Inflammatory macrophage (primary cell): ENCODE data around the gene PCDHGA11.
"Not testable (repeated sequence)": the region's sequence is repeated elsewhere in the genome, so short reads cannot be mapped to it uniquely, and the experiment has no call there.

Experiments
- DNase-seq, 2 donors: peaks; one replicate each; pipeline ENCODE4 v3.0.0-alpha.2; 2020 to 2022
- total RNA-seq, 18 experiments: gene quantifications; one replicate each; lab custom pipeline; 2026; ENCODE audit warnings: mixed read lengths in 6 of 18, inconsistent platforms in 2 of 18; lab: John Stamatoyannopoulos, UW

PCDHGA11 gene
- total RNA-seq: 0.31 to 1.2 (median 0.65) reads per million in 18 experiments

DNA sequence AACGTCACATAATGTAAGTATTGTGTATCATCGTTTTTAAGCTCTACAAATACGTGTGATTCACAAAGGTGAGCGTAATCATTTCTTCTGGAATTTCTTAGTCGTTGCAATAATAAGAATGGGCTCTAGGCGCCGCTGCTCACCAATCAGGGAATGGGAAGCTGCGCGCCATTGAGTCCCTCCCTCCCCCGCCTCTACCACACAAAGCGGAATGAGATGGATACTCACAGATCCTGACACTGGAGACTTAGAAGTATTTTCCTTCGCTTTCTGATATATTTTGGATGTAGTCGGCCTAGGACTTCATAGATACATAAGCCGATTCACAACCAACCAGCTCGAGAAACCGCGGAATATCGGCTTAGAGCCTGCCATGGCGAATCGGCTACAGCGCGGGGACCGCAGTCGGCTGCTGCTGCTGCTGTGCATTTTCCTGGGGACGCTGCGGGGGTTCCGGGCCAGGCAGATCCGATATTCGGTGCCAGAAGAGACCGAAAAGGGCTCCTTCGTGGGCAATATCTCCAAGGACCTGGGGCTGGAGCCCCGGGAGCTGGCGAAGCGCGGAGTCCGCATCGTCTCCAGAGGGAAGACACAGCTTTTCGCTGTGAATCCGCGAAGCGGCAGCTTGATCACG lies at the start of gene PCDHGA11:
PCDHGA11 (plus strand) TSS at position 197 of the 634 bp plus-strand sequence; CDS start at position 374, 177 bp downstream.
- DNase-seq: peak; percentile 72 to 77

DNA sequence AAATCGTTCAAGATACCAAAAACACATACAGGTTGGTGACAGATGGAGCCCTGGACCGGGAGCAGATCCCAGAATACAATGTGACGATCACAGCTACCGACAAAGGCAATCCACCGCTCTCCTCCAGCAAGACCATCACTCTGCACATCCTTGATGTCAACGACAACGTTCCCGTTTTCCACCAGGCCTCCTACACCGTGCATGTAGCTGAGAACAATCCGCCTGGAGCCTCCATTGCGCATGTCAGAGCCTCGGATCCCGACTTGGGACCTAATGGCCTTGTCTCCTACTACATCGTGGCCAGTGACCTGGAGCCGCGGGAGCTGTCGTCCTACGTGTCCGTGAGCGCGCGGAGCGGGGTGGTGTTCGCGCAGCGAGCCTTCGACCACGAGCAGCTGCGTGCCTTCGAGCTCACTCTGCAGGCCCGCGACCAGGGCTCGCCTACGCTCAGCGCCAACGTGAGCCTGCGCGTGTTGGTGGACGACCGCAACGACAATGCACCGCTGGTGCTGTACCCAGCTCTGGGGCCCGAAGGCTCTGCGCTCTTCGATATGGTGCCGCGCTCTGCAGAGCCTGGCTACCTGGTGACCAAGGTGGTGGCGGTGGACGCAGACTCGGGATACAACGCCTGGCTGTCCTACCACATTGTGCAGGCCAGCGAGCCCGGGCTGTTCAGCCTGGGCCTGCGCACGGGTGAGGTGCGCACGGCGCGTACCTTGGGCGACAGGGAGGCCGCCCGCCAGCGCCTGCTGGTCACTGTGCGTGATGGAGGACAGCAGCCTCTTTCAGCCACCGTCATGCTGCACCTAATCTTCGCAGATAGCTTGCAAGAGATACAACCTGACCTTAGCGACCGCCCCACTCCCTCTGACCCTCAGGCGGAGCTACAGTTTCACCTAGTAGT lies 49.0 kb upstream of the PCDHGA11 start:
- no peak for DNase-seq

DNA sequence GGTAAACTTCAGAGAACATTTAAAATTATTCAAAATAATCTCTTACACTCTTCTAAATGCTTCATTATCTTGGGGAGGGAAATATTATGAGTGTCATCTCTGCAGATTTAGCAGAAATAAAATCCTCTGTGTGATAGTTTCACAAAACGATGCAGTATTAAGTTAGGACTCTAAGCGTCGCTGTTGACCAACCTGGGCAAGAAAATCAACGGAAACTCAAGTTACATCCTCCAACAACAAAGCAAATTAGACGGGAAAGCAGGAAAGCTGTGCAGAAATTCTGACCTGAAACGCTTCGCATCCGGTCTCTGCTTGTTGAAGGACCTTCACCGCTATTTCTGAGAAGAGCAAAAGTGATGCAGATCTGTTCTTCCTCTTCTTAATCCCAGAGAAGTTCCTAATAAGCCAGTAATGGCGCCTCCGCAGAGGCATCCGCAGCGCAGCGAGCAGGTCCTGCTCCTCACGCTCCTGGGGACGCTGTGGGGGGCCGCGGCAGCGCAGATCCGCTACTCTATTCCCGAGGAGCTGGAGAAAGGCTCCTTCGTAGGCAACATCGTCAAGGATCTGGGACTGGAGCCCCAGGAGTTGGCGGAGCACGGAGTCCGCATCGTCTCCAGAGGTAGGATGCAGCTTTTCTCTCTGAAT lies 47.1 kb upstream of the PCDHGA11 start, which contains the start of gene PCDHGA6:
PCDHGA6 (plus strand) TSS at position 219 of the 645 bp plus-strand sequence; CDS start at position 412, 193 bp downstream.
- DNase-seq: peak; percentile 9 to 16

DNA sequence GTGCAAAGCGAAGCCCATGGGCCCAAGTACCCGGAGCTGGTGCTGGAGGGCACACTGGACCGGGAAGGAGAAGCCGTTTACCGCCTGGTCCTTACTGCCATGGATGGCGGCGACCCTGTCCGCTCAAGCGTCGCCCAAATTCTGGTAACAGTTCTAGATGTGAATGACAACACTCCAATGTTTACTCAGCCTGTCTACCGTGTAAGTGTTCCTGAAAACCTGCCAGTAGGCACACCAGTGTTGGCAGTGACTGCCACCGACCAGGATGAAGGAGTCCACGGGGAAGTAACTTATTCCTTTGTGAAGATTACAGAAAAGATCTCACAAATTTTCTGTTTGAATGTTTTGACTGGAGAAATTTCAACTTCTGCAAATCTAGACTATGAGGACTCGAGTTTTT lies 46.2 kb upstream of the PCDHGA11 start:
- no peak for DNase-seq

DNA sequence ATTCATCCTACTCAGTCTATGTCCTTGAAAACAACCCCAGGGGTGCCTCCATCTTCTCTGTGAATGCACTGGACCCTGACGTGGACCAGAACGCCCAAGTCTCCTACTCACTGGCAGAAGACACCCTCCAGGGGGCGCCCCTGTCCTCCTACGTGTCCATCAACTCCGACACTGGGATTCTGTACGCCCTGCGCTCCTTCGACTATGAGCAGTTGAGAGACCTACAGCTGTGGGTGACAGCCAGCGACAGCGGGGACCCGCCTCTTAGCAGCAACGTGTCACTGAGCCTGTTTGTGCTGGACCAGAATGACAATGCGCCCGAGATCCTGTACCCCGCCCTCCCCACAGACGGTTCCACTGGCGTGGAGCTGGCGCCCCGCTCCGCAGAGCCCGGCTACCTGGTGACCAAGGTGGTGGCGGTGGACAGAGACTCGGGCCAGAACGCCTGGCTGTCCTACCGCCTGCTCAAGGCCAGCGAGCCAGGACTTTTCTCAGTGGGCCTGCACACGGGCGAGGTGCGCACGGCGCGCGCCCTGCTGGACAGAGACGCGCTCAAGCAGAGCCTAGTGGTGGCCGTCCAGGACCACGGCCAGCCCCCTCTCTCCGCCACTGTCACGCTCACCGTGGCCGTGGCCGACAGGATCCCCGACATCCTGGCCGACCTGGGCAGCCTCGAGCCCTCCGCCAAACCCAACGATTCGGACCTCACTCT lies 45.3 kb upstream of the PCDHGA11 start:
- not testable (repeated sequence) for DNase-seq

DNA sequence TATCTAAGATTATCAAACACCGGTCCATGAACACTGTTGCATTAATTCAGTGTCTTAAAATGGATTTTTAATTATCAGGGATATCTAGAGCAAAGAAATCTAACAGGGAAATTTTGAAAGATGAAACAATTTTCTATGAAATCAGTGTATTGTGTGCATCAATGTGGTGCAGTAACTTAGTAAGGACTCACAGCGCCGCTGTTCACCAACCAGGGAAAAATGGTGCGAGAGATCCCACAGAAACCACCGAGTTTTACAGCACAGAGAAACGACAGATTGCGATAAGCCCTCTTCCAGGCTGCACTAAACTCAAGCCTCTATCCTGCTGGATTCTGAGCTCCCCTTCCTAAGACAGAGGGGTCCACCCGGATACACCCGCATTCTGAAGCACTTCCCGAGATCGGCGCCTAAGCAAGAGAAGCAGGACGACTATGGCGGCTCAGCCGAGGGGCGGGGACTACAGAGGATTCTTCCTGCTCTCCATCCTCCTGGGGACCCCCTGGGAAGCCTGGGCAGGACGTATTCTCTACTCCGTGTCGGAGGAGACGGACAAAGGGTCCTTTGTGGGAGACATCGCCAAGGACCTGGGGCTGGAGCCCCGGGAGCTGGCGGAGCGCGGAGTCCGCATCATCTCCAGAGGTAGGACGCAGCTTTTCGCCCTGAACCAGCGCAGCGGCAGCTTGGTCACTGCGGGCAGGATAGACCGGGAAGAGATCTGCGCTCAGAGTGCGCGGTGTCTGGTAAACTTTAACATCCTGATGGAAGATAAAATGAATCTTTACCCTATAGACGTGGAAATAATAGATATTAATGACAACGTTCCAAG lies 38.2 kb upstream of the PCDHGA11 start, which contains the start of gene PCDHGA7:
PCDHGA7 (plus strand) TSS at position 274 of the 826 bp plus-strand sequence; CDS start at position 432, 158 bp downstream.
- no peak for DNase-seq

DNA sequence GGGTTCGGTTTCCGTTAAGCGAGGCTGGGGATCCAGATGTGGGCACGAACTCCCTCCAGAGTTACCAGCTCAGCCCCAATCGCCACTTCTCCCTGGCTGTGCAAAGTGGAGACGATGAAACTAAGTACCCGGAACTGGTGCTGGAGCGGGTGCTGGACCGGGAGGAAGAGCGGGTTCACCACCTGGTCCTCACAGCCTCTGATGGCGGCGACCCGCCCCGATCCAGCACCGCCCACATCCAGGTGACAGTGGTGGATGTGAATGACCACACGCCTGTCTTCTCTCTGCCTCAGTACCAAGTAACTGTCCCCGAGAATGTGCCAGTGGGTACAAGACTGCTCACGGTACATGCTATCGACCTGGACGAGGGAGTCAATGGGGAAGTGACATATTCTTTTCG lies 37.5 kb upstream of the PCDHGA11 start:
- DNase-seq: no peak

DNA sequence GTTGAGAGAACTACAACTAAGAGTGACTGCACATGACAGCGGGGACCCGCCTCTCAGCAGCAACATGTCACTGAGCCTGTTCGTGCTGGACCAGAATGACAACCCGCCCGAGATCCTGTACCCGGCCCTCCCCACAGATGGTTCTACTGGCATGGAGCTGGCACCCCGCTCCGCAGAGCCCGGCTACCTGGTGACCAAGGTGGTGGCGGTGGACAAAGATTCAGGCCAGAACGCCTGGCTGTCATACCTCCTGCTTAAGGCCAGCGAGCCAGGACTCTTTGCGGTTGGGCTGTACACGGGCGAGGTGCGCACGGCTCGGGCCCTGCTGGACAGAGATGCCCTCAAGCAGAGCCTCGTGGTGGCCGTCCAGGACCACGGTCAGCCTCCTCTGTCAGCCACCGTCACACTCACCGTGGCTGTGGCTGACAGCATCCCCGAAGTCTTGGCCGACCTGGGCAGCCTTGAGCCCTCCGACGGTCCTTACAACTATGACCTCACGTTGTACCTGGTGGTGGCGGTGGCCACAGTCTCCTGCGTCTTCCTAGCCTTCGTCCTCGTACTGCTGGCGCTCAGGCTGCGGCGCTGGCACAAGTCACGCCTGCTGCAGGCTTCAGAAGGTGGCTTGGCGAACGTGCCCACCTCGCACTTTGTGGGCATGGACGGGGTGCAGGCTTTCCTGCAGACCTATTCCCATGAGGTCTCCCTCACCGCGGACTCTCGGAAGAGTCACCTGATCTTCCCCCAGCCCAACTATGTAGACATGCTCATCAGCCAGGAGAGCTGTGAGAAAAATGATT lies 36.2 kb upstream of the PCDHGA11 start:
- no peak for DNase-seq

DNA sequence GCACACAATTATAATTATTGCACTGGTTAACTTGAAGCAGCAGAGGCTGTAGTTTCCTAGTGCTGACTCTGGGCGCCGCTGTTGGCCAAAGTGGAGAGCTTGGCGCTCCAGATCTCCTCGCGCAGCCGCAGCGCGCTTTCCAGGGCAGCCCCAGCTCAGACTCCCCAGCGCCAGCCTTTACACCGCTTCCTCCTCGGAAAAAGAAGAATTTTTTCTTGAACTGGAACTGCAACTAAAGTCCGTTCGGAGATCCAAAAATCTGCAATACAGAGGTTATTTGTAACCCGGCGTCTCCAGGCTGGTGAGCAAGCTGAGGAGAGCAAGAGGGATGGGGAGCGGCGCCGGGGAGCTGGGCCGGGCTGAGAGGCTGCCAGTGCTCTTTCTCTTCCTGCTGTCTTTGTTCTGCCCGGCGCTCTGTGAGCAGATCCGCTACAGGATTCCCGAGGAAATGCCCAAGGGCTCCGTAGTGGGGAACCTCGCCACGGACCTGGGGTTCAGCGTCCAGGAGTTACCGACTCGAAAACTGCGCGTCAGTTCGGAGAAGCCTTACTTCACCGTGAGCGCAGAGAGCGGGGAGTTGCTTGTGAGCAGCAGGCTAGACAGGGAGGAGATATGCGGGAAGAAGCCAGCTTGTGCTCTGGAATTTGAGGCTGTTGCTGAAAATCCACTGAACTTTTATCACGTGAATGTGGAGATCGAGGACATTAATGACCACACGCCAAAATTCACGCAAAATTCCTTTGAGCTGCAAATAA lies 33.1 kb upstream of the PCDHGA11 start, which contains the start of gene PCDHGB4:
PCDHGB4 (plus strand) TSS at position 142 of the 755 bp plus-strand sequence; CDS start at position 329, 187 bp downstream.
- DNase-seq: peak in 1 of 2 donors; percentile 41

DNA sequence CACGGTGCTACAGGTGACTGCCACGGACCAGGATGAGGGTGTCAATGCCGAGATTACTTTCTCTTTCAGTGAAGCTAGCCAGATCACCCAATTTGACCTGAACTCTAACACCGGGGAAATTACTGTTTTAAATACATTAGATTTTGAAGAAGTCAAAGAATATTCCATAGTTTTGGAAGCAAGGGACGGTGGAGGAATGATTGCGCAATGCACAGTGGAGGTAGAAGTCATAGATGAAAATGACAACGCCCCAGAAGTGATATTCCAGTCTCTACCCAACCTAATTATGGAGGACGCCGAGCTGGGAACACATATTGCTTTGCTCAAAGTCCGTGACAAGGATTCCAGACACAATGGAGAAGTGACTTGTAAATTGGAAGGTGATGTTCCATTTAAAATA lies 32.2 kb upstream of the PCDHGA11 start:
- no peak for DNase-seq

DNA sequence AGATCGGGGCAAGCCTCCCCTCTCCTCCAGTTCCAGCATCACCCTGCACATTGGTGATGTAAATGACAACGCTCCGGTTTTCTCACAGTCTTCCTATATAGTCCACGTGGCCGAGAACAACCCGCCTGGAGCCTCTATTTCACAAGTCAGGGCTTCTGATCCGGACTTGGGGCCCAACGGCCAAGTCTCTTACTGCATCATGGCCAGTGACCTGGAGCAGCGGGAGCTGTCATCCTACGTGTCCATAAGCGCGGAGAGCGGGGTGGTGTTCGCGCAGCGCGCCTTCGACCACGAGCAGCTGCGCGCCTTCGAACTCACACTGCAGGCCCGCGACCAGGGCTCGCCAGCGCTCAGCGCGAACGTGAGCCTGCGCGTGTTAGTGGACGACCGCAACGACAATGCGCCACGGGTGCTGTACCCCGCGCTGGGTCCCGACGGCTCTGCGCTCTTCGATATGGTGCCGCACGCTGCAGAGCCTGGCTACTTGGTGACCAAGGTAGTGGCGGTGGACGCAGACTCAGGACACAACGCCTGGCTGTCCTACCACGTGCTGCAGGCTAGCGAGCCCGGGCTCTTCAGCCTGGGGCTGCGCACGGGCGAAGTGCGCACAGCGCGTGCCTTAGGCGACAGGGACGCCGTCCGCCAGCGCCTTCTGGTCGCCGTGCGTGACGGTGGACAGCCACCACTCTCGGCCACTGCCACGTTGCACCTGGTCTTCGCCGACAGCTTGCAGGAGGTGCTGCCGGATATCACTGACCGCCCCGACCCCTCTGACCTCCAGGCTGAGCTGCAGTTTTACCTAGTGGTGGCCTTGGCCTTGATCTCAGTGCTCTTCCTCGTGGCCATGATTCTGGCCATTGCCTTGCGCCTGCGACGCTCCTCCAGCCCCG lies 31.5 kb upstream of the PCDHGA11 start:
- DNase-seq: no peak

DNA sequence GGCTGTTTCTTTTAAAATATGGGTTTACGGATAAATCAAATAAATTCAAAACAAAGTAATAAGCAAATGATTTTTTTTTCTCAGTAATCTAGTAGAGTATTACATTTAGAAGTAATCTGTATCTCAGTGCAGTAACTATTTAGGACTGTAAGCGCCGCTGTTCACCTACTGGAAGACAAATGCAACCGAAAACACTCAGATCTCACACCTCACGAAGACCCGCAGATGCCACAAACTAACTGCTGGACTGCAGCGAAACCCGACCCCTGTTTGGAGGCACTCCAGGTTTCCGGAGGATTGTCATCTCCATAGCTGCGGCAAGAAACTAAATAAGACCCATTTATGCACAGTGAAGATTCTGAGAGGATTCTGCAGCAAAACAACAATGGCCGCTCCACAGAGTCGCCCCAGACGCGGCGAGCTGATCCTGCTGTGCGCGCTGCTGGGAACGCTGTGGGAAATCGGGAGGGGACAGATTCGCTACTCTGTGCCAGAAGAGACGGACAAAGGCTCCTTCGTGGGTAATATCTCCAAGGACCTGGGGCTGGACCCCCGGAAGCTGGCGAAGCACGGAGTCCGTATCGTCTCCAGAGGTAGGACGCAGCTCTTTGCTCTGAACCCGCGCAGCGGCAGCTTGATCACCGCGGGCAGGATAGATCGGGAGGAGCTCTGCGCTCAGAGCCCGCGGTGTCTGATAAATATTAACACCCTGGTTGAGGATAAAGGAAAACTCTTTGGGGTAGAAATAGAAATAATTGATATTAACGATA lies 28.2 kb upstream of the PCDHGA11 start, which contains the start of gene PCDHGA8:
PCDHGA8 (plus strand) TSS at position 205 of the 770 bp plus-strand sequence; CDS start at position 386, 181 bp downstream.
- no peak for DNase-seq

DNA sequence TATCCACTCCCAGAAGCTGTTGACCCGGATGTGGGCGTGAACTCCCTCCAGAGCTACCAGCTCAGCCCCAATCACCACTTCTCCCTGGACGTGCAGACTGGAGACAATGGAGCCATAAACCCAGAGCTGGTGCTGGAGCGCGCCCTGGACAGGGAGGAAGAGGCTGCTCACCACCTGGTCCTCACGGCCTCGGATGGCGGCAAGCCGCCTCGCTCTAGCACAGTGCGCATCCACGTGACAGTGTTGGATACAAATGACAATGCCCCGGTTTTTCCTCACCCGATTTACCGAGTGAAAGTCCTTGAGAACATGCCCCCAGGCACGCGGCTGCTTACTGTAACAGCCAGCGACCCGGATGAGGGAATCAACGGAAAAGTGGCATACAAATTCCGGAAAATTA lies 27.6 kb upstream of the PCDHGA11 start:
- no peak for DNase-seq

DNA sequence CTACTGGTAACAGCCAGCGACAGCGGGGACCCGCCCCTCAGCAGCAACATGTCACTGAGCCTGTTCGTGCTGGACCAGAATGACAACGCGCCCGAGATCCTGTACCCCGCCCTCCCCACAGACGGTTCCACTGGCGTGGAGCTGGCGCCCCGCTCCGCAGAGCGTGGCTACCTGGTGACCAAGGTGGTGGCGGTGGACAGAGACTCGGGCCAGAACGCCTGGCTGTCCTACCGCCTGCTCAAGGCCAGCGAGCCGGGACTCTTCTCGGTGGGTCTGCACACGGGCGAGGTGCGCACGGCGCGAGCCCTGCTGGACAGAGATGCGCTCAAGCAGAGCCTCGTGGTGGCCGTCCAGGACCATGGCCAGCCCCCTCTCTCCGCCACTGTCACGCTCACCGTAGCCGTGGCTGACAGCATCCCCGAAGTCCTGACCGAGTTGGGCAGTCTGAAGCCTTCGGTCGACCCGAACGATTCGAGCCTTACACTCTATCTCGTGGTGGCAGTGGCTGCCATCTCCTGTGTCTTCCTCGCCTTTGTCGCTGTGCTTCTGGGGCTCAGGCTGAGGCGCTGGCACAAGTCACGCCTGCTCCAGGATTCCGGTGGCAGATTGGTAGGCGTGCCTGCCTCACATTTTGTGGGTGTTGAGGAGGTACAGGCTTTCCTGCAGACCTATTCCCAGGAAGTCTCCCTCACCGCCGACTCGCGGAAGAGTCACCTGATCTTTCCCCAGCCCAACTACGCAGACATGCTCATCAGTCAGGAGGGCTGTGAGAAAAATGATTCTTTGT lies 26.3 kb upstream of the PCDHGA11 start:
- not testable (repeated sequence) for DNase-seq

DNA sequence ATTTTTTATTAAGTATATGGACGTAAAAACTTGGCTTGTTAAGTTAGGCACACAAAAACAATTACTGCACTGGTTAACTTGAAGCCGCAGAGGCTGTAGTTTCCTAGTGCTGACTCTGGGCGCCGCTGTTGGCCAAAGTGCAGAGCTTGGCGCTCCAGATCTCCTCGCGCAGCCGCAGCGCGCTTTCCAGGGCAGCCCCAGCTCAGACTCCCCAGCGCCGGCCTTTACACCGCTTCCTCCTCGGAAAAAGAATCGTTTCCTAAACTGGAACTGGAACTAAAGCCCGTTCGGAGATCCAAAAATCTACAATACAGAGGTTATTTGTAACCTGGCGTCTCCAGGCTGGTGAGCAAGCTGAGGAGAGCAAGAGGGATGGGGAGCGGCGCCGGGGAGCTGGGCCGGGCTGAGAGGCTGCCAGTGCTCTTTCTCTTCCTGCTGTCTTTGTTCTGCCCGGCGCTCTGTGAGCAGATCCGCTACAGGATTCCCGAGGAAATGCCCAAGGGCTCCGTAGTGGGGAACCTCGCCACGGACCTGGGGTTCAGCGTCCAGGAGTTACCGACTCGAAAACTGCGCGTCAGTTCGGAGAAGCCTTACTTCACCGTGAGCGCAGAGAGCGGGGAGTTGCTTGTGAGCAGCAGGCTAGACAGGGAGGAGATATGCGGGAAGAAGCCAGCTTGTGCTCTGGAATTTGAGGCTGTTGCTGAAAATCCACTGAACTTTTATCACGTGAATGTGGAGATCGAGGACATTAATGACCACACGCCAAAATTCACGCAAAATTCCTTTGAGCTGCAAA lies 22.9 kb upstream of the PCDHGA11 start, which contains the start of gene PCDHGB5:
PCDHGB5 (plus strand) TSS at position 192 of the 796 bp plus-strand sequence; CDS start at position 373, 181 bp downstream.
- DNase-seq: peak; percentile 41 to 61

DNA sequence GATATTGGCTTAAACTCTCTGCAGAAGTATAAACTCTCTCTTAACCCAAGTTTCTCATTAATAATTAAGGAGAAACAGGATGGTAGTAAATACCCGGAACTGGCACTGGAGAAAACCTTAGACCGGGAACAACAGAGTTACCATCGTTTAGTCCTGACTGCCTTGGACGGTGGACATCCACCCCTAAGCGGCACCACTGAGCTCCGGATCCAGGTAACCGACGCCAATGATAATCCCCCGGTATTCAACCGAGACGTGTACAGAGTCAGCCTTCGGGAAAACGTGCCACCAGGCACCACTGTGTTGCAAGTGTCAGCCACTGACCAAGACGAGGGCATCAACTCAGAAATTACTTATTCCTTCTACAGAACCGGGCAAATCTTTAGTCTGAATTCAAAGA lies 22.2 kb upstream of the PCDHGA11 start:
- no peak for DNase-seq
